ENCODE data around the gene TBXA2R. TPM values are rescaled to one million over a fixed set of nuclear protein-coding genes. Genes with fewer than 3 reads are reported as not detected.

Gene TBXA2R
- total and polyA plus RNA-seq, 4 donors: 1.7 to 6.0 (median 5.4) TPM

DNA sequence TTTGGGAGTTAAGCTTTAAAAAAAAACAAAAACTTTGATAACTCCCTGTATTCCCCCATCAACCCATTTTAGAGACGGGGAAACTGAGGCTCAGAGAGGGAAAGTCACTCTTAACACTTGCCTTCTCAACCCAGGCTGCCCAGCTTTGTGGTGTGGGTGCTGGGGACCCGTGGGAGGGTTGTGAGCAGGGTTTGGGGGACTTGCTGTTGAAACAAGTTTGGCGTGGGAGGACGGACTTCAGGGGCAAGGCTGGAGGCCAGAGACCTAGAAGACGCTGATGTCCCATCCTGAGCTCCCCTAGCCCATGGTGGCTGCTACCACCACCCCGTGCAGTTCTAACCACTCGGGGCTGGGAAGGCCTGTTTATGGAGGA lies 20.7 kb upstream of the TBXA2R start:
- H3K9ac ChIP-seq (ENCODE audit: low read depth in 1 of 2, low read length in 2 of 2): no peak overlapping the region

More for the DNA sequence above, 20.7 kb upstream of the TBXA2R start:
- no peak for DNase-seq (ENCODE audit: low spot score)
- peaks cover 0 to 25% (median 4%) of the 10 kb centered on the region in 4 donors for H3K36me3 ChIP-seq (ENCODE audit: control insufficient read depth in 4 of 4, insufficient read depth in 3 of 4, low read depth in 1 of 4, low read length in 3 of 4)
- TF ChIP-seq JUND (IDR thresholded peaks at IDR 0.05): no peak
- TF ChIP-seq, protein P1, sequence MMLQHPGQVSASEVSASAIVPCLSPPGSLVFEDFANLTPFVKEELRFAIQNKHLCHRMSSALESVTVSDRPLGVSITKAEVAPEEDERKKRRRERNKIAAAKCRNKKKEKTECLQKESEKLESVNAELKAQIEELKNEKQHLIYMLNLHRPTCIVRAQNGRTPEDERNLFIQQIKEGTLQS (IDR thresholded peaks at IDR 0.05): no peak
- no peak for TF ChIP-seq GABPA (IDR thresholded peaks at IDR 0.05 in 1 of 2, conservative IDR thresholded peaks at IDR 0.05 in 1 of 2)
- no peak for TF ChIP-seq RXRA (IDR thresholded peaks at IDR 0.05)
- TF ChIP-seq NR2F2 (IDR thresholded peaks at IDR 0.05): no peak
- no peak for TF ChIP-seq FOXA2 (IDR thresholded peaks at IDR 0.05)
- TF ChIP-seq, protein P2, sequence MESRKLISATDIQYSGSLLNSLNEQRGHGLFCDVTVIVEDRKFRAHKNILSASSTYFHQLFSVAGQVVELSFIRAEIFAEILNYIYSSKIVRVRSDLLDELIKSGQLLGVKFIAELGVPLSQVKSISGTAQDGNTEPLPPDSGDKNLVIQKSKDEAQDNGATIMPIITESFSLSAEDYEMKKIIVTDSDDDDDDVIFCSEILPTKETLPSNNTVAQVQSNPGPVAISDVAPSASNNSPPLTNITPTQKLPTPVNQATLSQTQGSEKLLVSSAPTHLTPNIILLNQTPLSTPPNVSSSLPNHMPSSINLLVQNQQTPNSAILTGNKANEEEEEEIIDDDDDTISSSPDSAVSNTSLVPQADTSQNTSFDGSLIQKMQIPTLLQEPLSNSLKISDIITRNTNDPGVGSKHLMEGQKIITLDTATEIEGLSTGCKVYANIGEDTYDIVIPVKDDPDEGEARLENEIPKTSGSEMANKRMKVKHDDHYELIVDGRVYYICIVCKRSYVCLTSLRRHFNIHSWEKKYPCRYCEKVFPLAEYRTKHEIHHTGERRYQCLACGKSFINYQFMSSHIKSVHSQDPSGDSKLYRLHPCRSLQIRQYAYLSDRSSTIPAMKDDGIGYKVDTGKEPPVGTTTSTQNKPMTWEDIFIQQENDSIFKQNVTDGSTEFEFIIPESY (IDR thresholded peaks at IDR 0.05): no peak
- TF ChIP-seq, protein P3, sequence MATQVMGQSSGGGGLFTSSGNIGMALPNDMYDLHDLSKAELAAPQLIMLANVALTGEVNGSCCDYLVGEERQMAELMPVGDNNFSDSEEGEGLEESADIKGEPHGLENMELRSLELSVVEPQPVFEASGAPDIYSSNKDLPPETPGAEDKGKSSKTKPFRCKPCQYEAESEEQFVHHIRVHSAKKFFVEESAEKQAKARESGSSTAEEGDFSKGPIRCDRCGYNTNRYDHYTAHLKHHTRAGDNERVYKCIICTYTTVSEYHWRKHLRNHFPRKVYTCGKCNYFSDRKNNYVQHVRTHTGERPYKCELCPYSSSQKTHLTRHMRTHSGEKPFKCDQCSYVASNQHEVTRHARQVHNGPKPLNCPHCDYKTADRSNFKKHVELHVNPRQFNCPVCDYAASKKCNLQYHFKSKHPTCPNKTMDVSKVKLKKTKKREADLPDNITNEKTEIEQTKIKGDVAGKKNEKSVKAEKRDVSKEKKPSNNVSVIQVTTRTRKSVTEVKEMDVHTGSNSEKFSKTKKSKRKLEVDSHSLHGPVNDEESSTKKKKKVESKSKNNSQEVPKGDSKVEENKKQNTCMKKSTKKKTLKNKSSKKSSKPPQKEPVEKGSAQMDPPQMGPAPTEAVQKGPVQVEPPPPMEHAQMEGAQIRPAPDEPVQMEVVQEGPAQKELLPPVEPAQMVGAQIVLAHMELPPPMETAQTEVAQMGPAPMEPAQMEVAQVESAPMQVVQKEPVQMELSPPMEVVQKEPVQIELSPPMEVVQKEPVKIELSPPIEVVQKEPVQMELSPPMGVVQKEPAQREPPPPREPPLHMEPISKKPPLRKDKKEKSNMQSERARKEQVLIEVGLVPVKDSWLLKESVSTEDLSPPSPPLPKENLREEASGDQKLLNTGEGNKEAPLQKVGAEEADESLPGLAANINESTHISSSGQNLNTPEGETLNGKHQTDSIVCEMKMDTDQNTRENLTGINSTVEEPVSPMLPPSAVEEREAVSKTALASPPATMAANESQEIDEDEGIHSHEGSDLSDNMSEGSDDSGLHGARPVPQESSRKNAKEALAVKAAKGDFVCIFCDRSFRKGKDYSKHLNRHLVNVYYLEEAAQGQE (IDR thresholded peaks at IDR 0.05): no peak
- TF ChIP-seq HNF4A (conservative IDR thresholded peaks at IDR 0.05): no peak
- TF ChIP-seq TAF1 (conservative IDR thresholded peaks at IDR 0.05): no peak
- TF ChIP-seq SP1 (IDR thresholded peaks at IDR 0.05): no peak
- TF ChIP-seq EGR1 (IDR thresholded peaks at IDR 0.05; ENCODE audit: low read depth in 2 of 2): no peak
- TF ChIP-seq YY1 (IDR thresholded peaks at IDR 0.05): no peak
- no peak for TF ChIP-seq HNF4G (IDR thresholded peaks at IDR 0.05)
- no peak for TF ChIP-seq FOXA1 (IDR thresholded peaks at IDR 0.05)
- TF ChIP-seq, protein P4, sequence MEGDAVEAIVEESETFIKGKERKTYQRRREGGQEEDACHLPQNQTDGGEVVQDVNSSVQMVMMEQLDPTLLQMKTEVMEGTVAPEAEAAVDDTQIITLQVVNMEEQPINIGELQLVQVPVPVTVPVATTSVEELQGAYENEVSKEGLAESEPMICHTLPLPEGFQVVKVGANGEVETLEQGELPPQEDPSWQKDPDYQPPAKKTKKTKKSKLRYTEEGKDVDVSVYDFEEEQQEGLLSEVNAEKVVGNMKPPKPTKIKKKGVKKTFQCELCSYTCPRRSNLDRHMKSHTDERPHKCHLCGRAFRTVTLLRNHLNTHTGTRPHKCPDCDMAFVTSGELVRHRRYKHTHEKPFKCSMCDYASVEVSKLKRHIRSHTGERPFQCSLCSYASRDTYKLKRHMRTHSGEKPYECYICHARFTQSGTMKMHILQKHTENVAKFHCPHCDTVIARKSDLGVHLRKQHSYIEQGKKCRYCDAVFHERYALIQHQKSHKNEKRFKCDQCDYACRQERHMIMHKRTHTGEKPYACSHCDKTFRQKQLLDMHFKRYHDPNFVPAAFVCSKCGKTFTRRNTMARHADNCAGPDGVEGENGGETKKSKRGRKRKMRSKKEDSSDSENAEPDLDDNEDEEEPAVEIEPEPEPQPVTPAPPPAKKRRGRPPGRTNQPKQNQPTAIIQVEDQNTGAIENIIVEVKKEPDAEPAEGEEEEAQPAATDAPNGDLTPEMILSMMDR (IDR thresholded peaks at IDR 0.05; ENCODE audit: low read depth, low read length, missing input control): no peak
- no peak for TF ChIP-seq RAD21 (IDR thresholded peaks at IDR 0.05)
- TF ChIP-seq, protein P5, sequence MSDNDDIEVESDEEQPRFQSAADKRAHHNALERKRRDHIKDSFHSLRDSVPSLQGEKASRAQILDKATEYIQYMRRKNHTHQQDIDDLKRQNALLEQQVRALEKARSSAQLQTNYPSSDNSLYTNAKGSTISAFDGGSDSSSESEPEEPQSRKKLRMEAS (IDR thresholded peaks at IDR 0.05): no peak
- WGBS: 61% methylated on average over 7 of the region's 7 CpGs
- no peaks in the 10 kb centered on the region for H3K27me3 ChIP-seq (ENCODE audit: control insufficient read depth in 4 of 4, insufficient read depth in 4 of 4, low read length in 3 of 4)
- peak overlapping the region in 1 of 2 donors; percentile 98 for H3K27ac ChIP-seq (ENCODE audit: low read depth in 1 of 2, low read length in 2 of 2)
- peaks cover 4 to 32% (median 21%) of the 10 kb centered on the region in 4 donors for H3K4me1 ChIP-seq (ENCODE audit: control insufficient read depth in 4 of 4, insufficient read depth in 4 of 4, low read length in 3 of 4)
- H3K4me3 ChIP-seq (ENCODE audit: low read depth in 1 of 3, low read length in 3 of 3): no peak overlapping the region
- no peaks in the 10 kb centered on the region for H3K9me3 ChIP-seq (ENCODE audit: control insufficient read depth in 4 of 4, low read length in 3 of 4)

All from liver (tissue), 9 donors.